HCT116 (cell line): ENCODE data around the gene HERPUD1. TPM values are rescaled to one million over a fixed set of nuclear protein-coding genes. Genes with fewer than 3 reads are reported as not detected.

Experiments used
- ATAC-seq: fragments of 200-7000 bp; cut with Tn5 transposase; 2 replicates; pipeline ENCODE4 v1.9.1; 2020; ENCODE audit warnings: mild to moderate bottlenecking, moderate library complexity
- BruUV-seq: library from RNA; stranded (reverse); fragments of 400-500 nt; replicated peaks from 2 replicates; lab custom pipeline; 2021; lab: Mats Ljungman, UMichigan
- CTCF ChIA-PET: fragments of 300-600 bp; sonication (Branson Sonifier 250); formaldehyde crosslinking; loops from one replicate; lab custom pipeline; 2021; ENCODE audit warnings: antibody characterized with exemption; lab: Charles Lee
- POLR2A ChIA-PET: fragments of 300-600, 350-600 bp; sonication (Branson Sonifier 250); formaldehyde crosslinking; loops from one replicate; lab custom pipeline; 2021; ENCODE audit warnings: antibody characterized with exemption; lab: Charles Lee
- RAD21 ChIA-PET, 2 experiments: fragments of 300-600 bp; sonication (Branson Sonifier 250); formaldehyde crosslinking; loops; one replicate each; lab custom pipeline; 2023; ENCODE audit warnings: low total read pairs in 2 of 2; ENCODE audit not compliant: uncharacterized antibody in 2 of 2, unreplicated experiment in 2 of 2, low non-redundant PET in 1 of 2; lab: Charles Lee
- DNase-seq: peaks from one replicate; pipeline ENCODE4 v3.0.0-alpha.2; 2010; ENCODE audit warnings: low read depth, low spot score
- H2AFZ ChIP-seq: fragments of 200-600 bp; shearing (Covaris generic), sonication (generic); 2 replicates; pipeline ENCODE4 v1.6.1; 2017; ENCODE audit warnings: low read depth, mixed run types, mixed read lengths, antibody characterized with exemption, low read length; ENCODE audit not compliant: poor library complexity, severe bottlenecking
- H3K27ac ChIP-seq: 2 replicates; pipeline ENCODE4 v1.5.1; 2012; ENCODE audit warnings: low read depth, low read length
- H3K27me3 ChIP-seq: fragments of 200-600 bp; sonication (generic); 2 replicates; pipeline ENCODE4 v1.6.1; 2016; ENCODE audit warnings: mixed run types, low read length, mixed read lengths; ENCODE audit not compliant: insufficient read depth
- H3K36me3 ChIP-seq, 2 experiments: fragments of 200-500 bp in 1 of 2; fragments of 200-600 bp in 1 of 2; sonication (Bioruptor generic) in 1 of 2; sonication (generic) in 1 of 2; 2 replicates each; pipeline versions ENCODE4 v1.5.1 to v1.6.1; 2014 to 2016; ENCODE audit warnings: low read length in 2 of 2, inconsistent platforms in 1 of 2, mixed read lengths in 1 of 2, mixed run types in 1 of 2; ENCODE audit not compliant: insufficient read depth in 2 of 2, control insufficient read depth in 1 of 2
- H3K4me1 ChIP-seq, 2 experiments: fragments of 200-600 bp in 1 of 2; sonication (generic) in 1 of 2; 2 replicates each; pipeline versions ENCODE4 v1.5.1 to v1.6.1; 2012 to 2017; ENCODE audit warnings: low read length in 2 of 2, inconsistent platforms in 1 of 2, mild to moderate bottlenecking in 1 of 2, mixed read lengths in 1 of 2, mixed run types in 1 of 2, moderate library complexity in 1 of 2; ENCODE audit not compliant: insufficient read depth in 2 of 2, control insufficient read depth in 1 of 2
- H3K4me2 ChIP-seq: fragments of 200-600 bp; sonication (generic); 2 replicates; pipeline ENCODE4 v1.6.1; 2017; ENCODE audit warnings: mixed run types, low read length, mixed read lengths
- H3K4me3 ChIP-seq, 2 experiments: fragments of 200-600 bp in 1 of 2; sonication (generic) in 1 of 2; replicated peaks in 1 of 2; 2 replicates each; pipeline ENCODE4 v1.5.1; 2011 to 2016; ENCODE audit warnings: low read length in 2 of 2, control low read depth in 1 of 2, low read depth in 1 of 2, mild to moderate bottlenecking in 1 of 2, mixed read lengths in 1 of 2, mixed run types in 1 of 2
- H3K79me2 ChIP-seq: fragments of 200-600 bp; sonication (generic); 2 replicates; pipeline ENCODE4 v1.6.1; 2017; ENCODE audit warnings: mild to moderate bottlenecking, mixed run types, low read length, moderate library complexity, mixed read lengths; ENCODE audit not compliant: insufficient read depth
- H3K9ac ChIP-seq: fragments of 200-600 bp; sonication (generic); 2 replicates; pipeline ENCODE4 v1.6.1; 2016; ENCODE audit warnings: low read length, mixed read lengths
- H3K9me2 ChIP-seq: fragments of 200-600 bp; sonication (generic), shearing (Covaris generic); 2 replicates; pipeline ENCODE4 v1.6.1; 2017; ENCODE audit warnings: mixed run types, mild to moderate bottlenecking, moderate library complexity; ENCODE audit not compliant: insufficient read depth
- H3K9me3 ChIP-seq, 2 experiments: fragments of 200-500 bp in 1 of 2; fragments of 200-600 bp in 1 of 2; sonication (Bioruptor generic) in 1 of 2; sonication (generic) in 1 of 2; 2 replicates each; pipeline ENCODE4 v1.6.1; 2014 to 2017; ENCODE audit warnings: low read length in 2 of 2, mixed read lengths in 2 of 2, inconsistent platforms in 1 of 2, low read depth in 1 of 2, mild to moderate bottlenecking in 1 of 2, mixed run types in 1 of 2, moderate library complexity in 1 of 2; ENCODE audit not compliant: control insufficient read depth in 1 of 2, insufficient read depth in 1 of 2
- H4K20me1 ChIP-seq: fragments of 200-600 bp; sonication (generic), shearing (Covaris generic); 2 replicates; pipeline ENCODE4 v1.6.1; 2017; ENCODE audit warnings: mixed run types, mild to moderate bottlenecking, moderate library complexity; ENCODE audit not compliant: insufficient read depth
- ELF1 ChIP-seq: IDR thresholded peaks from 2 replicates; pipeline ENCODE4 v1.6.1; 2012; ENCODE audit warnings: low read depth, borderline replicate concordance
- EZH2 ChIP-seq: fragments of 200-600 bp; sonication (generic); IDR thresholded peaks from 2 replicates; pipeline ENCODE4 v1.6.1; 2017; ENCODE audit warnings: antibody characterized with exemption, mixed run types
- FOSL1 ChIP-seq: IDR thresholded peaks from 2 replicates; pipeline ENCODE4 v1.6.1; 2012; ENCODE audit warnings: low read depth
- JUND ChIP-seq: IDR thresholded peaks from 2 replicates; pipeline ENCODE4 v1.6.1; 2012
- SP1 ChIP-seq: IDR thresholded peaks from 2 replicates; pipeline ENCODE4 v1.6.1; 2012; ENCODE audit warnings: low read depth
- SRF ChIP-seq: IDR thresholded peaks from 2 replicates; pipeline ENCODE4 v1.6.1; 2012; ENCODE audit warnings: low read depth
- ZFX ChIP-seq: fragments of 450-650 bp; IDR thresholded peaks from 2 replicates; pipeline ENCODE4 v1.6.1; 2017
- intact Hi-C: fragments of 100-400 bp; cut with micrococcal nuclease; formaldehyde crosslinking; loops from 2 replicates; pipeline ENCODE4 v1.10.0; 2022
- total RNA-seq: library from RNA; stranded (reverse); gene quantifications from one replicate; pipeline ENCODE4 v1.2.1, GENCODE V29; 2021; ENCODE audit not compliant: unreplicated experiment
- TF ChIP-seq, protein P1 (sequence below), 3 experiments: fragments of 200-600 bp in 1 of 3; sonication (generic) in 1 of 3; IDR thresholded peaks in 2 of 3; conservative IDR thresholded peaks in 1 of 3; 2 replicates each; pipeline ENCODE4 v1.5.1; 2012 to 2017; ENCODE audit warnings: low read depth in 2 of 3, low read length in 2 of 3, antibody characterized with exemption in 1 of 3, borderline replicate concordance in 1 of 3, control low read depth in 1 of 3, mild to moderate bottlenecking in 1 of 3, mixed read lengths in 1 of 3, mixed run types in 1 of 3, moderate library complexity in 1 of 3; ENCODE audit not compliant: insufficient read depth in 1 of 3
- TF ChIP-seq, protein P2 (sequence below): IDR thresholded peaks from 2 replicates; pipeline ENCODE4 v1.6.1; 2011; ENCODE audit warnings: mild to moderate bottlenecking, low read length, moderate library complexity; ENCODE audit not compliant: insufficient replicate concordance; ENCODE audit errors: extremely low read depth
- TF ChIP-seq, protein P3 (sequence below): IDR thresholded peaks from 2 replicates; pipeline ENCODE4 v1.6.1; 2012
- TF ChIP-seq, protein P4 (sequence below): IDR thresholded peaks from 2 replicates; pipeline ENCODE4 v1.6.1; 2012

The HERPUD1 gene
- total RNA-seq, 1 experiment from 2014 or later, result 113 TPM

GRCh38 chr16:56944954-56945839 is 13.3 kb downstream of the HERPUD1 start:
- Histone ChIP-seq H3K27me3 (no peaks in the 10 kb centered on the region), H3K36me3 (peaks cover 41 to 44% of the 10 kb centered on the region in 2 experiments), H3K9me3 (no peaks in the 10 kb centered on the region), H3K27ac (no peak overlapping the region), H3K9ac (no peak overlapping the region), H3K4me1 (peaks cover 0 to 3% of the 10 kb centered on the region in 2 experiments; a peak in 1 of 4 replicates), H2AFZ (no peak overlapping the region), H3K4me2 (no peak overlapping the region), H3K9me2 (no peaks in the 10 kb centered on the region), H4K20me1 (no peaks in the 10 kb centered on the region), H3K4me3 (no peak overlapping the region), H3K79me2 (no peaks in the 10 kb centered on the region)
- 0 out of 2 replicates have a peak, but pooled peaks have one; percentile 13 for TF ChIP-seq JUND
- TF ChIP-seq EZH2, result no peak
- DNase-seq, result no peak
- 0 out of 2 replicates have a peak, but pooled peaks have one; percentile 19 for ATAC-seq
- RAD21 ChIA-PET, result no interaction called here
- BruUV-seq, result no TSS peak
- POLR2A ChIA-PET, result interaction anchor here (1.5 to 4.4 kb wide), 2 partner anchors 9 to 13 kb away, joined by 4 to 25 read pairs; partner anchors contain the start of gene HERPUD1
- CTCF ChIA-PET, result interaction anchor here (0.8 kb wide), 1 partner anchor 19 kb away, joined by 3 read pairs; no protein-coding TSS in a partner anchor
- intact Hi-C loops, result no loop called here

- no peaks in the 10 kb centered on the region for H4K20me1 ChIP-seq
- H3K27ac ChIP-seq, result no peak overlapping the region
- intact Hi-C loops, result no loop called here
- H3K4me2 ChIP-seq, result no peak overlapping the region
- DNase-seq (no peak), ATAC-seq (no peak)
- H3K4me3 ChIP-seq, result no peak overlapping the region
- H3K9me2 ChIP-seq, result no peaks in the 10 kb centered on the region
- RAD21 ChIA-PET, result no interaction called here
- CTCF ChIA-PET, result interaction anchor here (0.8 kb wide), 1 partner anchor 18 kb away, joined by 3 read pairs; no protein-coding TSS in a partner anchor
- H2AFZ ChIP-seq, result no peak overlapping the region
- peaks cover 35 to 42% of the 10 kb centered on the region in 2 experiments for H3K36me3 ChIP-seq
- BruUV-seq, result no TSS peak
- peaks cover 0 to 3% of the 10 kb centered on the region in 2 experiments; a peak in 1 of 4 replicates for H3K4me1 ChIP-seq
- POLR2A ChIA-PET, result interaction anchor here (1.5 to 4.4 kb wide), 2 partner anchors 9 to 14 kb away, joined by 4 to 25 read pairs; partner anchors contain the start of gene HERPUD1
- no peaks in the 10 kb centered on the region for H3K27me3 ChIP-seq
- H3K9me3 ChIP-seq, result no peaks in the 10 kb centered on the region
- H3K79me2 ChIP-seq, result no peaks in the 10 kb centered on the region
- H3K9ac ChIP-seq, result no peak overlapping the region
- TF ChIP-seq SRF (no peak), SP1 (no peak), FOSL1 (no peak), ZFX (no peak), ELF1 (no peak)
- TF ChIP-seq, protein P1, sequence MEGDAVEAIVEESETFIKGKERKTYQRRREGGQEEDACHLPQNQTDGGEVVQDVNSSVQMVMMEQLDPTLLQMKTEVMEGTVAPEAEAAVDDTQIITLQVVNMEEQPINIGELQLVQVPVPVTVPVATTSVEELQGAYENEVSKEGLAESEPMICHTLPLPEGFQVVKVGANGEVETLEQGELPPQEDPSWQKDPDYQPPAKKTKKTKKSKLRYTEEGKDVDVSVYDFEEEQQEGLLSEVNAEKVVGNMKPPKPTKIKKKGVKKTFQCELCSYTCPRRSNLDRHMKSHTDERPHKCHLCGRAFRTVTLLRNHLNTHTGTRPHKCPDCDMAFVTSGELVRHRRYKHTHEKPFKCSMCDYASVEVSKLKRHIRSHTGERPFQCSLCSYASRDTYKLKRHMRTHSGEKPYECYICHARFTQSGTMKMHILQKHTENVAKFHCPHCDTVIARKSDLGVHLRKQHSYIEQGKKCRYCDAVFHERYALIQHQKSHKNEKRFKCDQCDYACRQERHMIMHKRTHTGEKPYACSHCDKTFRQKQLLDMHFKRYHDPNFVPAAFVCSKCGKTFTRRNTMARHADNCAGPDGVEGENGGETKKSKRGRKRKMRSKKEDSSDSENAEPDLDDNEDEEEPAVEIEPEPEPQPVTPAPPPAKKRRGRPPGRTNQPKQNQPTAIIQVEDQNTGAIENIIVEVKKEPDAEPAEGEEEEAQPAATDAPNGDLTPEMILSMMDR (IDR thresholded peaks at IDR 0.05 in 2 of 3, conservative IDR thresholded peaks at IDR 0.05 in 1 of 3; ENCODE audit: borderline replicate concordance in 1 of 3, insufficient read depth in 1 of 3, low read depth in 2 of 3, low read length in 2 of 3), result no peak
- TF ChIP-seq, protein P2, sequence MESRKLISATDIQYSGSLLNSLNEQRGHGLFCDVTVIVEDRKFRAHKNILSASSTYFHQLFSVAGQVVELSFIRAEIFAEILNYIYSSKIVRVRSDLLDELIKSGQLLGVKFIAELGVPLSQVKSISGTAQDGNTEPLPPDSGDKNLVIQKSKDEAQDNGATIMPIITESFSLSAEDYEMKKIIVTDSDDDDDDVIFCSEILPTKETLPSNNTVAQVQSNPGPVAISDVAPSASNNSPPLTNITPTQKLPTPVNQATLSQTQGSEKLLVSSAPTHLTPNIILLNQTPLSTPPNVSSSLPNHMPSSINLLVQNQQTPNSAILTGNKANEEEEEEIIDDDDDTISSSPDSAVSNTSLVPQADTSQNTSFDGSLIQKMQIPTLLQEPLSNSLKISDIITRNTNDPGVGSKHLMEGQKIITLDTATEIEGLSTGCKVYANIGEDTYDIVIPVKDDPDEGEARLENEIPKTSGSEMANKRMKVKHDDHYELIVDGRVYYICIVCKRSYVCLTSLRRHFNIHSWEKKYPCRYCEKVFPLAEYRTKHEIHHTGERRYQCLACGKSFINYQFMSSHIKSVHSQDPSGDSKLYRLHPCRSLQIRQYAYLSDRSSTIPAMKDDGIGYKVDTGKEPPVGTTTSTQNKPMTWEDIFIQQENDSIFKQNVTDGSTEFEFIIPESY, result no peak
- TF ChIP-seq, protein P3, sequence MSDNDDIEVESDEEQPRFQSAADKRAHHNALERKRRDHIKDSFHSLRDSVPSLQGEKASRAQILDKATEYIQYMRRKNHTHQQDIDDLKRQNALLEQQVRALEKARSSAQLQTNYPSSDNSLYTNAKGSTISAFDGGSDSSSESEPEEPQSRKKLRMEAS, result no peak
- TF ChIP-seq, protein P4, sequence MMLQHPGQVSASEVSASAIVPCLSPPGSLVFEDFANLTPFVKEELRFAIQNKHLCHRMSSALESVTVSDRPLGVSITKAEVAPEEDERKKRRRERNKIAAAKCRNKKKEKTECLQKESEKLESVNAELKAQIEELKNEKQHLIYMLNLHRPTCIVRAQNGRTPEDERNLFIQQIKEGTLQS, result no peak
These were observed 14.0 kb downstream of the HERPUD1 start for GRCh38 chr16:56945847-56946527.
